Panc1 (cell line): ENCODE data around the gene FRG2B. TPM values are rescaled to one million over a fixed set of nuclear protein-coding genes. Genes with fewer than 3 reads are reported as not detected.

ENCODE experiments used
- ATAC-seq: fragments of 200-7000 bp; cut with Tn5 transposase; 2 replicates; pipeline ENCODE4 v1.9.1; 2020; ENCODE audit warnings: mild to moderate bottlenecking, moderate library complexity
- BruUV-seq: library from RNA; stranded (reverse); fragments of 400-500 nt; replicated peaks from 2 replicates; lab custom pipeline; 2021; lab: Mats Ljungman, UMichigan
- CTCF ChIA-PET: fragments of 300-600 bp; sonication (Branson Sonifier 250); formaldehyde crosslinking; loops from one replicate; lab custom pipeline; 2022; ENCODE audit warnings: antibody characterized with exemption; lab: Charles Lee
- POLR2A ChIA-PET: fragments of 300-600 bp; sonication (Branson Sonifier 250); formaldehyde crosslinking; loops from one replicate; lab custom pipeline; 2022; ENCODE audit warnings: antibody characterized with exemption; lab: Charles Lee
- DNase-seq: peaks from one replicate; pipeline ENCODE4 v3.0.0-alpha.2; 2010; ENCODE audit warnings: low read depth, low spot score
- H3K27ac ChIP-seq: 2 replicates; pipeline ENCODE4 v1.5.1; 2011; ENCODE audit warnings: mild to moderate bottlenecking, low read length, inconsistent platforms
- H3K27me3 ChIP-seq: fragments of 200-500 bp; sonication (Bioruptor generic); 2 replicates; pipeline ENCODE4 v1.6.0; 2014; ENCODE audit warnings: low read length, inconsistent platforms; ENCODE audit not compliant: control insufficient read depth, insufficient read depth
- H3K36me3 ChIP-seq: fragments of 200-500 bp; sonication (Bioruptor generic); 2 replicates; pipeline ENCODE4 v1.5.1; 2014; ENCODE audit warnings: inconsistent platforms, mild to moderate bottlenecking, low read length, moderate library complexity; ENCODE audit not compliant: control insufficient read depth, insufficient read depth
- H3K4me1 ChIP-seq: 2 replicates; pipeline ENCODE4 v1.5.1; 2011; ENCODE audit warnings: inconsistent platforms, mild to moderate bottlenecking, low read length, moderate library complexity; ENCODE audit not compliant: control insufficient read depth, insufficient read depth
- H3K4me3 ChIP-seq, 2 experiments: 2 replicates each; pipeline ENCODE4 v1.5.1; 2011 to 2012; ENCODE audit warnings: low read depth in 2 of 2, low read length in 2 of 2, mild to moderate bottlenecking in 2 of 2, inconsistent platforms in 1 of 2, moderate library complexity in 1 of 2
- H3K9me3 ChIP-seq: fragments of 200-500 bp; sonication (Bioruptor generic); 2 replicates; pipeline ENCODE4 v1.5.1; 2014; ENCODE audit warnings: low read depth, mild to moderate bottlenecking, inconsistent platforms, low read length, moderate library complexity; ENCODE audit not compliant: control insufficient read depth, insufficient read depth
- POLR2AphosphoS5 ChIP-seq: IDR thresholded peaks from 2 replicates; pipeline ENCODE4 v1.6.1; 2012; ENCODE audit warnings: mild to moderate bottlenecking, low read depth, low read length, moderate library complexity
- SIN3A ChIP-seq: IDR thresholded peaks from 2 replicates; pipeline ENCODE4 v1.6.1; 2012; ENCODE audit warnings: low read depth, mild to moderate bottlenecking, low read length, moderate library complexity, borderline replicate concordance; ENCODE audit not compliant: insufficient read depth
- TCF7L2 ChIP-seq: IDR thresholded peaks from 2 replicates; pipeline ENCODE4 v1.6.1; 2011; ENCODE audit warnings: mild to moderate bottlenecking, low read depth, low read length, inconsistent platforms
- in situ Hi-C: cut with HindIII; loops from 2 replicates; pipeline ENCODE4 v1.10.0; 2016; ENCODE audit warnings: low sequenced_read_pairs, low pct_unique_long_range_greater_than_20kb
- intact Hi-C: fragments of 100-400 bp; cut with micrococcal nuclease; formaldehyde crosslinking; loops from one replicate; pipeline ENCODE4 v1.10.0; 2022; ENCODE audit not compliant: unreplicated experiment
- total RNA-seq: library from RNA; stranded (reverse); gene quantifications from one replicate; pipeline ENCODE4 v1.2.1, GENCODE V29; 2021; ENCODE audit not compliant: unreplicated experiment
- TF ChIP-seq, protein P1 (sequence below), 2 experiments: IDR thresholded peaks; 2 replicates each; pipeline ENCODE4 v1.6.1; 2011 to 2012; ENCODE audit warnings: low read depth in 2 of 2, control low read depth in 1 of 2, low read length in 1 of 2, mild to moderate bottlenecking in 1 of 2, moderate library complexity in 1 of 2; ENCODE audit not compliant: insufficient read depth in 1 of 2
- TF ChIP-seq, protein P2 (sequence below): fragments of 450-650 bp; IDR thresholded peaks from 2 replicates; pipeline ENCODE4 v1.5.1; 2017; ENCODE audit warnings: mild to moderate bottlenecking

The FRG2B gene
- total RNA-seq, 1 experiment from 2014 or later: not detected

DNA sequence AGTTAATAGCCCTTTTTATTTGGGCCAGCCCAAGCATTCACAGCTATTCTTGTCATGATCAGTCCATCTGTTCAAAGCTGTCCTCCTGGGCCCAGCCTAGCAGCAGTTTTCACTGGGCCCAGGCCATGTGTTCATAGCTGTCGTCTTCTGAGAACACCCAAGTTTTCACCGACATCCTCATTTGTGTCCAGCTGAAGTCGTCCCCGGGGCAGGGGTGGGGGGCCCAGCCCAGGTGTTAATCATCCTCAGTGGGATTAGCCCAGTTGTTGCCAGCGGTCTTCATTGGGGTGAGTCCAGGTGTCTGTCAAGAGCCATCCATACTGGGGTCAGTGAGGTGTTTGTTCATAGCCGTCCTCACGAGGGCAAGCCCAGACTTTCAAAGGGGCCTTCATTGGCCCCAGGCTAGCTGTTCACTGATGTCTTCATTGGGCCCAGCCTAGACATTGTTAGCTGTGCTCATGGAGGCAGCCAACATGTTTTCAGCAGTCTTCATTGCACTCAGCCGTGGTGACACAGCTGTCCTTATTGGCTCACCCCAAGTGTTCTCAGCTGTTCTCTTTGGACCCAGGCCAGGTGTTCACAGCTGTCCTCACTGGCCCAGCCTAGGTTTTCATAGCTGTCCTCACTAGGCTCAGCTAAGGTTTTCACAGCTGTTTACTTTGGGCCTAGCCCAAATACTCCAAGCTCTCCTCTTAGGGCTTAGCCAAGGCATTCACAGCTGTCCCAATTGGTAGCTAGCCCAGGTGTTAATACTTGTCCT is 10.0 kb downstream of the FRG2B start:
- H3K9me3 ChIP-seq: no peaks in the 10 kb centered on the region; the same call in 1 of the 2 replicates
- no peaks in the 10 kb centered on the region for H3K36me3 ChIP-seq
- POLR2A ChIA-PET: interaction anchor here (0.8 kb wide), 1 partner anchor 16 kb away, joined by 3 read pairs; no protein-coding TSS in a partner anchor
- TF ChIP-seq, protein P1, sequence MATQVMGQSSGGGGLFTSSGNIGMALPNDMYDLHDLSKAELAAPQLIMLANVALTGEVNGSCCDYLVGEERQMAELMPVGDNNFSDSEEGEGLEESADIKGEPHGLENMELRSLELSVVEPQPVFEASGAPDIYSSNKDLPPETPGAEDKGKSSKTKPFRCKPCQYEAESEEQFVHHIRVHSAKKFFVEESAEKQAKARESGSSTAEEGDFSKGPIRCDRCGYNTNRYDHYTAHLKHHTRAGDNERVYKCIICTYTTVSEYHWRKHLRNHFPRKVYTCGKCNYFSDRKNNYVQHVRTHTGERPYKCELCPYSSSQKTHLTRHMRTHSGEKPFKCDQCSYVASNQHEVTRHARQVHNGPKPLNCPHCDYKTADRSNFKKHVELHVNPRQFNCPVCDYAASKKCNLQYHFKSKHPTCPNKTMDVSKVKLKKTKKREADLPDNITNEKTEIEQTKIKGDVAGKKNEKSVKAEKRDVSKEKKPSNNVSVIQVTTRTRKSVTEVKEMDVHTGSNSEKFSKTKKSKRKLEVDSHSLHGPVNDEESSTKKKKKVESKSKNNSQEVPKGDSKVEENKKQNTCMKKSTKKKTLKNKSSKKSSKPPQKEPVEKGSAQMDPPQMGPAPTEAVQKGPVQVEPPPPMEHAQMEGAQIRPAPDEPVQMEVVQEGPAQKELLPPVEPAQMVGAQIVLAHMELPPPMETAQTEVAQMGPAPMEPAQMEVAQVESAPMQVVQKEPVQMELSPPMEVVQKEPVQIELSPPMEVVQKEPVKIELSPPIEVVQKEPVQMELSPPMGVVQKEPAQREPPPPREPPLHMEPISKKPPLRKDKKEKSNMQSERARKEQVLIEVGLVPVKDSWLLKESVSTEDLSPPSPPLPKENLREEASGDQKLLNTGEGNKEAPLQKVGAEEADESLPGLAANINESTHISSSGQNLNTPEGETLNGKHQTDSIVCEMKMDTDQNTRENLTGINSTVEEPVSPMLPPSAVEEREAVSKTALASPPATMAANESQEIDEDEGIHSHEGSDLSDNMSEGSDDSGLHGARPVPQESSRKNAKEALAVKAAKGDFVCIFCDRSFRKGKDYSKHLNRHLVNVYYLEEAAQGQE (IDR thresholded peaks at IDR 0.05; ENCODE audit: insufficient read depth in 1 of 2, low read depth in 2 of 2, low read length in 1 of 2): no peak
- TF ChIP-seq SIN3A (no peak), POLR2AphosphoS5 (no peak), TCF7L2 (no peak)
- TF ChIP-seq, protein P2, sequence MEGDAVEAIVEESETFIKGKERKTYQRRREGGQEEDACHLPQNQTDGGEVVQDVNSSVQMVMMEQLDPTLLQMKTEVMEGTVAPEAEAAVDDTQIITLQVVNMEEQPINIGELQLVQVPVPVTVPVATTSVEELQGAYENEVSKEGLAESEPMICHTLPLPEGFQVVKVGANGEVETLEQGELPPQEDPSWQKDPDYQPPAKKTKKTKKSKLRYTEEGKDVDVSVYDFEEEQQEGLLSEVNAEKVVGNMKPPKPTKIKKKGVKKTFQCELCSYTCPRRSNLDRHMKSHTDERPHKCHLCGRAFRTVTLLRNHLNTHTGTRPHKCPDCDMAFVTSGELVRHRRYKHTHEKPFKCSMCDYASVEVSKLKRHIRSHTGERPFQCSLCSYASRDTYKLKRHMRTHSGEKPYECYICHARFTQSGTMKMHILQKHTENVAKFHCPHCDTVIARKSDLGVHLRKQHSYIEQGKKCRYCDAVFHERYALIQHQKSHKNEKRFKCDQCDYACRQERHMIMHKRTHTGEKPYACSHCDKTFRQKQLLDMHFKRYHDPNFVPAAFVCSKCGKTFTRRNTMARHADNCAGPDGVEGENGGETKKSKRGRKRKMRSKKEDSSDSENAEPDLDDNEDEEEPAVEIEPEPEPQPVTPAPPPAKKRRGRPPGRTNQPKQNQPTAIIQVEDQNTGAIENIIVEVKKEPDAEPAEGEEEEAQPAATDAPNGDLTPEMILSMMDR: no peak
- H3K27ac ChIP-seq: no peak overlapping the region
- H3K27me3 ChIP-seq: no peaks in the 10 kb centered on the region; the same call in 1 of the 2 replicates
- intact Hi-C loops (no loop called here), in situ Hi-C loops (no loop called here)
- no peaks in the 10 kb centered on the region for H3K4me1 ChIP-seq
- ATAC-seq (no peak), DNase-seq (no peak)
- CTCF ChIA-PET: no interaction called here
- no peak overlapping the region for H3K4me3 ChIP-seq
- BruUV-seq: no TSS peak

DNA sequence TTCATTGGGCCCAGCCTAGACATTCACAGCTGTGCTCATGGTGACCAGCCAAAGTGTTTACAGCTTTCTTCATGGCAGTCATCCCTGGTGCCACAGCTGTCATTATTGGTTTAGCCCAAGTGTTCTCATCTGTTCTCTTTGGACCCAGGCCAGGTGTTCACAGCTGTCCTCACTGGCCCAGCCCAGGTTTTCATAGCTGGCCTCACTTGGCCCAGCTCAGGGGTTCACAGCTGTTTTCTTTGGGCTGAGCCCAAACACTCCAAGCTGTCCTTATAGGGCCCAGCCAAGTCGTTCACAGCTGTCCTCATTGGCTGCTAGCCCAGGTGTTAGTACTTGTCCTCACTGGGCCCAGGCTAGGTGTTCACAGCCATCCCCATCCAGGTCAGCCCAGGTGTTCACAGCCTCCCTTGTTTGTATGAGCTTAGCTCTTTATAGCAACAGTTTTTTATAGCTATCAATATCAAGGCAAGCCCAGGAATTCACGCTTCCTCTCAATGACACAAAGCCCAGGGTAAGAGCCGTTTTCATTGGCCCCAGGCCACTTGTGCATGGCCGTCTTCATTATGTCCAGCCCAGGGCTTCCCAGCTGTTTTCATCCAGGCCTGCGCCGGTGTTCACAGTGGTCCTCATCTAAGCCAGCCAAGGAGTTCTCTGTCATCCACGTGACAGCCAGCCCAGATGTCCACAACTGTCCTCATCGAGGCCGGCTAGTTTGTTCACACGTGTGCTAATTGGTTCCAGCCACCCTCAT is 11.6 kb downstream of the FRG2B start:
- H3K27me3 ChIP-seq: no peaks in the 10 kb centered on the region; the same call in 1 of the 2 replicates
- DNase-seq (no peak), ATAC-seq (no peak)
- H3K4me3 ChIP-seq: no peak overlapping the region
- in situ Hi-C loops (no loop called here), intact Hi-C loops (no loop called here)
- H3K4me1 ChIP-seq: no peaks in the 10 kb centered on the region
- TF ChIP-seq, protein P1 (IDR thresholded peaks at IDR 0.05; ENCODE audit: insufficient read depth in 1 of 2, low read depth in 2 of 2, low read length in 1 of 2): no peak
- TF ChIP-seq, protein P2: no peak
- TF ChIP-seq TCF7L2 (no peak), SIN3A (no peak), POLR2AphosphoS5 (no peak)
- ChIA-PET CTCF (interaction anchor here (1.2 kb wide), 1 partner anchor 176 kb away, joined by 4 read pairs; no protein-coding TSS in a partner anchor), POLR2A (no interaction called here)
- H3K36me3 ChIP-seq: no peaks in the 10 kb centered on the region
- H3K9me3 ChIP-seq: no peaks in the 10 kb centered on the region; the same call in 1 of the 2 replicates
- no peak overlapping the region for H3K27ac ChIP-seq
- BruUV-seq: no TSS peak
